OCI-LY3 (cell line): Measurements from ENCODE around the gene CCNE1.

Source experiments
- H2AFZ ChIP-seq: fragments of 200-600, 300-600 bp; shearing (Covaris generic); 2 replicates; pipeline ENCODE4 v1.6.0; 2014; ENCODE audit warnings: antibody characterized with exemption, low read depth, low read length
- H3K27ac ChIP-seq: fragments of 200-600, 300-600 bp; sonication (generic); 2 replicates; pipeline ENCODE4 v1.5.1; 2014; ENCODE audit warnings: mild to moderate bottlenecking, low read length, moderate library complexity, mixed read lengths
- H3K27me3 ChIP-seq: fragments of 200-600, 300-600 bp; sonication (generic); 2 replicates; pipeline ENCODE4 v1.6.1; 2014; ENCODE audit warnings: low read depth, low read length, mixed read lengths
- H3K36me3 ChIP-seq: fragments of 200-600, 300-600 bp; sonication (generic); replicated peaks from 2 replicates; pipeline ENCODE3; 2014; ENCODE audit warnings: low read depth, low read length, mixed read lengths
- H3K4me1 ChIP-seq: fragments of 300-600, 200-600 bp; sonication (generic); 2 replicates; pipeline ENCODE4 v1.6.1; 2014; ENCODE audit warnings: low read length, mixed read lengths
- H3K4me2 ChIP-seq: fragments of 200-600, 300-600 bp; sonication (generic); 2 replicates; pipeline ENCODE4 v1.6.1; 2014; ENCODE audit warnings: low read length, mixed read lengths
- H3K4me3 ChIP-seq: fragments of 300-600, 200-600 bp; sonication (generic); 2 replicates; pipeline ENCODE4 v1.5.1; 2014; ENCODE audit warnings: antibody characterized with exemption, mild to moderate bottlenecking, low read length, moderate library complexity
- H3K79me2 ChIP-seq: fragments of 300-600, 200-600 bp; shearing (Covaris generic); 2 replicates; pipeline ENCODE4 v1.6.1; 2014; ENCODE audit warnings: mild to moderate bottlenecking, low read length, mixed read lengths
- H3K9ac ChIP-seq: fragments of 300-600, 200-600 bp; shearing (Covaris generic); 2 replicates; pipeline ENCODE4 v1.6.0; 2014; ENCODE audit warnings: mild to moderate bottlenecking, low read length, moderate library complexity
- H3K9me3 ChIP-seq: fragments of 200-600, 300-600 bp; shearing (Covaris generic); 2 replicates; pipeline ENCODE4 v1.6.1; 2014; ENCODE audit warnings: low read length, mixed read lengths; ENCODE audit not compliant: insufficient read depth
- H4K20me1 ChIP-seq: fragments of 200-600, 300-600 bp; sonication (generic); 2 replicates; pipeline ENCODE4 v1.6.1; 2016; ENCODE audit warnings: low read length, mixed read lengths; ENCODE audit not compliant: insufficient read depth
- EZH2phosphoT487 ChIP-seq: fragments of 200-600 bp; shearing (Covaris generic); IDR thresholded peaks from 2 replicates; pipeline ENCODE4 v1.6.1; 2018; ENCODE audit warnings: antibody characterized with exemption, mixed run types, low read depth
- TF ChIP-seq, protein P1 (sequence below): fragments of 200-600, 300-600 bp; sonication (generic); IDR thresholded peaks from 2 replicates; pipeline ENCODE4 v1.5.1; 2014; ENCODE audit warnings: antibody characterized with exemption, low read length, low read depth

Gene CCNE1

GRCh38 chr19:29841209-29841558, 29.4 kb downstream of the CCNE1 start:
- H4K20me1 ChIP-seq: no peaks in the 10 kb centered on the region
- no peaks in the 10 kb centered on the region for H3K9me3 ChIP-seq
- H3K79me2 ChIP-seq: no peaks in the 10 kb centered on the region
- H3K27ac ChIP-seq: no peak overlapping the region
- no peak overlapping the region for H3K4me2 ChIP-seq
- no peak overlapping the region for H3K4me3 ChIP-seq
- peaks cover 40% of the 10 kb centered on the region for H3K27me3 ChIP-seq
- no peak overlapping the region for H2AFZ ChIP-seq
- H3K9ac ChIP-seq: no peak overlapping the region
- peaks cover 25% of the 10 kb centered on the region for H3K4me1 ChIP-seq
- no peaks in the 10 kb centered on the region for H3K36me3 ChIP-seq
- no peak for TF ChIP-seq EZH2phosphoT487
- TF ChIP-seq, protein P1, sequence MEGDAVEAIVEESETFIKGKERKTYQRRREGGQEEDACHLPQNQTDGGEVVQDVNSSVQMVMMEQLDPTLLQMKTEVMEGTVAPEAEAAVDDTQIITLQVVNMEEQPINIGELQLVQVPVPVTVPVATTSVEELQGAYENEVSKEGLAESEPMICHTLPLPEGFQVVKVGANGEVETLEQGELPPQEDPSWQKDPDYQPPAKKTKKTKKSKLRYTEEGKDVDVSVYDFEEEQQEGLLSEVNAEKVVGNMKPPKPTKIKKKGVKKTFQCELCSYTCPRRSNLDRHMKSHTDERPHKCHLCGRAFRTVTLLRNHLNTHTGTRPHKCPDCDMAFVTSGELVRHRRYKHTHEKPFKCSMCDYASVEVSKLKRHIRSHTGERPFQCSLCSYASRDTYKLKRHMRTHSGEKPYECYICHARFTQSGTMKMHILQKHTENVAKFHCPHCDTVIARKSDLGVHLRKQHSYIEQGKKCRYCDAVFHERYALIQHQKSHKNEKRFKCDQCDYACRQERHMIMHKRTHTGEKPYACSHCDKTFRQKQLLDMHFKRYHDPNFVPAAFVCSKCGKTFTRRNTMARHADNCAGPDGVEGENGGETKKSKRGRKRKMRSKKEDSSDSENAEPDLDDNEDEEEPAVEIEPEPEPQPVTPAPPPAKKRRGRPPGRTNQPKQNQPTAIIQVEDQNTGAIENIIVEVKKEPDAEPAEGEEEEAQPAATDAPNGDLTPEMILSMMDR: no peak

- no peak overlapping the region for H3K9ac ChIP-seq
- no peaks in the 10 kb centered on the region for H4K20me1 ChIP-seq
- H3K9me3 ChIP-seq: no peaks in the 10 kb centered on the region
- no peak overlapping the region for H2AFZ ChIP-seq
- H3K79me2 ChIP-seq: no peaks in the 10 kb centered on the region
- no peaks in the 10 kb centered on the region for H3K36me3 ChIP-seq
- H3K27me3 ChIP-seq: peaks cover 40% of the 10 kb centered on the region
- no peak overlapping the region for H3K27ac ChIP-seq
- H3K4me2 ChIP-seq: no peak overlapping the region
- peaks cover 19% of the 10 kb centered on the region for H3K4me1 ChIP-seq
- TF ChIP-seq EZH2phosphoT487: no peak
- TF ChIP-seq, protein P1: no peak
- no peak overlapping the region for H3K4me3 ChIP-seq
Observed at GRCh38 chr19:29841559-29842367, 30.0 kb downstream of the CCNE1 start.

GRCh38 chr19:29842471-29843179, 30.8 kb downstream of the CCNE1 start:
- Histone ChIP-seq H3K27ac (no peak overlapping the region), H3K4me3 (no peak overlapping the region), H3K9ac (no peak overlapping the region), H3K79me2 (no peaks in the 10 kb centered on the region), H3K4me1 (peaks cover 10% of the 10 kb centered on the region), H2AFZ (no peak overlapping the region), H3K9me3 (no peaks in the 10 kb centered on the region), H3K36me3 (no peaks in the 10 kb centered on the region), H3K4me2 (no peak overlapping the region), H4K20me1 (no peaks in the 10 kb centered on the region), H3K27me3 (peaks cover 42% of the 10 kb centered on the region)
- TF ChIP-seq, protein P1: no peak
- TF ChIP-seq EZH2phosphoT487: no peak
